ENCODE measurements around the gene KCNJ8. TPM values are rescaled to one million over a fixed set of nuclear protein-coding genes. Genes with fewer than 3 reads are reported as not detected.
"Not testable (repeated sequence)": the region's sequence is repeated elsewhere in the genome, so short reads cannot be mapped to it uniquely, and the experiment has no call there.

KCNJ8 gene
- total RNA-seq, 1 donor from 2014 or later, result 1.1 TPM

- DNase-seq (ENCODE audit: low spot score, unreplicated experiment), result no peak
- no peak for TF ChIP-seq CTCF (IDR thresholded peaks at IDR 0.05; ENCODE audit: unreplicated experiment)
- Mint-ChIP-seq H3K9me3 (ENCODE audit: low read depth) (peaks cover 17% of the 10 kb centered on the region), H3K27ac (no peak overlapping the region), H3K4me3 (ENCODE audit: low read depth) (no peak overlapping the region), H3K36me3 (ENCODE audit: insufficient read depth) (no peaks in the 10 kb centered on the region), H3K4me1 (ENCODE audit: low read depth) (peaks cover 6% of the 10 kb centered on the region), H3K27me3 (no peaks in the 10 kb centered on the region)
Observed at GRCh38 chr12:21795648-21796328, 21.3 kb upstream of the KCNJ8 start.

- H3K4me3 Mint-ChIP-seq (ENCODE audit: low read depth); DNase-seq (ENCODE audit: low spot score, unreplicated experiment); H3K27ac Mint-ChIP-seq; H3K4me1 Mint-ChIP-seq (ENCODE audit: low read depth); H3K36me3 Mint-ChIP-seq (ENCODE audit: insufficient read depth); H3K27me3 Mint-ChIP-seq: not testable (repeated sequence)
- H3K9me3 Mint-ChIP-seq (ENCODE audit: low read depth), result peaks cover 18% of the 10 kb centered on the region
Observed at GRCh38 chr12:21794807-21795595, 20.5 kb upstream of the KCNJ8 start.

GRCh38 chr12:21789687-21790086, 15.2 kb upstream of the KCNJ8 start:
- not testable (repeated sequence) for H3K36me3 Mint-ChIP-seq (ENCODE audit: insufficient read depth); H3K27ac Mint-ChIP-seq; H3K4me1 Mint-ChIP-seq (ENCODE audit: low read depth); H3K4me3 Mint-ChIP-seq (ENCODE audit: low read depth); DNase-seq (ENCODE audit: low spot score, unreplicated experiment); H3K27me3 Mint-ChIP-seq
- peaks cover 18% of the 10 kb centered on the region for H3K9me3 Mint-ChIP-seq (ENCODE audit: low read depth)

GRCh38 chr12:21788089-21788983, 13.8 kb upstream of the KCNJ8 start:
- no peak overlapping the region for H3K4me3 Mint-ChIP-seq (ENCODE audit: low read depth)
- H3K27me3 Mint-ChIP-seq, result peaks cover 6% of the 10 kb centered on the region
- TF ChIP-seq CTCF (IDR thresholded peaks at IDR 0.05; ENCODE audit: unreplicated experiment), result no peak
- peaks cover 11% of the 10 kb centered on the region for H3K9me3 Mint-ChIP-seq (ENCODE audit: low read depth)
- H3K36me3 Mint-ChIP-seq (ENCODE audit: insufficient read depth), result no peaks in the 10 kb centered on the region
- DNase-seq (ENCODE audit: low spot score, unreplicated experiment), result no peak
- no peak overlapping the region for H3K27ac Mint-ChIP-seq
- H3K4me1 Mint-ChIP-seq (ENCODE audit: low read depth), result no peaks in the 10 kb centered on the region

GRCh38 chr12:21786041-21786531, 11.6 kb upstream of the KCNJ8 start:
- DNase-seq (ENCODE audit: low spot score, unreplicated experiment), result no peak
- TF ChIP-seq CTCF (IDR thresholded peaks at IDR 0.05; ENCODE audit: unreplicated experiment), result no peak
- peaks cover 6% of the 10 kb centered on the region for H3K27me3 Mint-ChIP-seq
- no peaks in the 10 kb centered on the region for H3K4me1 Mint-ChIP-seq (ENCODE audit: low read depth)
- no peak overlapping the region for H3K4me3 Mint-ChIP-seq (ENCODE audit: low read depth)
- H3K9me3 Mint-ChIP-seq (ENCODE audit: low read depth), result peaks cover 4% of the 10 kb centered on the region
- H3K36me3 Mint-ChIP-seq (ENCODE audit: insufficient read depth), result no peaks in the 10 kb centered on the region
- no peak overlapping the region for H3K27ac Mint-ChIP-seq

- H3K36me3 Mint-ChIP-seq (ENCODE audit: insufficient read depth); H3K4me1 Mint-ChIP-seq (ENCODE audit: low read depth); DNase-seq (ENCODE audit: low spot score, unreplicated experiment); H3K9me3 Mint-ChIP-seq (ENCODE audit: low read depth); H3K27ac Mint-ChIP-seq; H3K4me3 Mint-ChIP-seq (ENCODE audit: low read depth): not testable (repeated sequence)
- peaks cover 10% of the 10 kb centered on the region for H3K27me3 Mint-ChIP-seq
Observed at GRCh38 chr12:21782723-21783122, 8.2 kb upstream of the KCNJ8 start.
